GM12872 (cell line): ENCODE data around the gene PPM1H.

Source experiments
- CTCF ChIP-seq: IDR thresholded peaks from 3 replicates; pipeline ENCODE4 v1.5.1; 2011; ENCODE audit warnings: low read depth, mild to moderate bottlenecking, low read length, moderate library complexity; ENCODE audit not compliant: insufficient read depth

Gene PPM1H

GRCh38 chr12:62714774-62715721 lies 219.9 kb downstream of the PPM1H start:
- TF ChIP-seq CTCF: no peak

- no peak for TF ChIP-seq CTCF
Measured at GRCh38 chr12:62714181-62714773, 220.7 kb downstream of the PPM1H start.

GRCh38 chr12:62713723-62714122 lies 221.2 kb downstream of the PPM1H start:
- TF ChIP-seq CTCF: no peak

GRCh38 chr12:62712681-62713573 lies 222.0 kb downstream of the PPM1H start:
- TF ChIP-seq CTCF: no peak

- no peak for TF ChIP-seq CTCF
Measured at GRCh38 chr12:62711631-62712241, 223.2 kb downstream of the PPM1H start.

GRCh38 chr12:62709311-62709710 lies 225.6 kb downstream of the PPM1H start:
- no peak for TF ChIP-seq CTCF
